GM03348 (cell line): ENCODE measurements around the gene ITGA5.

Experiments
- DNase-seq: peaks from one replicate; pipeline ENCODE4 v3.0.0; 2012; ENCODE audit warnings: low spot score

ITGA5 gene

GRCh38 chr12:54389134-54389508, 29.9 kb downstream of the ITGA5 start:
- DNase-seq = no peak

- no peak for DNase-seq
Measured at GRCh38 chr12:54388237-54389133, 30.6 kb downstream of the ITGA5 start.

GRCh38 chr12:54387114-54387467, 32.0 kb downstream of the ITGA5 start:
- no peak for DNase-seq

- no peak for DNase-seq
Measured at GRCh38 chr12:54386403-54387113, 32.5 kb downstream of the ITGA5 start.

GRCh38 chr12:54385251-54385914, 33.7 kb downstream of the ITGA5 start:
- no peak for DNase-seq

GRCh38 chr12:54384591-54385041, 34.5 kb downstream of the ITGA5 start, which contains the start of gene ZNF385A:
Gene ZNF385A (minus strand): TSS chr12:54384733. CDS start chr12:54384514, 219 bp downstream.
- no peak for DNase-seq

GRCh38 chr12:54383041-54383609, 35.9 kb downstream of the ITGA5 start:
- DNase-seq = peak; percentile 82

- DNase-seq = no peak
Measured at GRCh38 chr12:54381136-54381535, 37.9 kb downstream of the ITGA5 start.

GRCh38 chr12:54379398-54380201, 39.5 kb downstream of the ITGA5 start:
- DNase-seq = peak; percentile 95

GRCh38 chr12:54378796-54379397, 40.2 kb downstream of the ITGA5 start:
- DNase-seq = peak; percentile 94

- no peak for DNase-seq
Measured at GRCh38 chr12:54377797-54378515, 41.1 kb downstream of the ITGA5 start.

GRCh38 chr12:54377007-54377406, 42.1 kb downstream of the ITGA5 start:
- DNase-seq = no peak

GRCh38 chr12:54376596-54376995, 42.5 kb downstream of the ITGA5 start:
- DNase-seq = no peak

GRCh38 chr12:54375259-54375579, 43.8 kb downstream of the ITGA5 start:
- DNase-seq = no peak

- no peak for DNase-seq
Measured at GRCh38 chr12:54374562-54375258, 44.4 kb downstream of the ITGA5 start.

- no peak for DNase-seq
Measured at GRCh38 chr12:54373649-54374561, 45.2 kb downstream of the ITGA5 start.

GRCh38 chr12:54372113-54372806, 46.8 kb downstream of the ITGA5 start:
- no peak for DNase-seq
